Transverse colon (tissue), 4 donors: ENCODE data around the gene PRSS57. TPM values are rescaled to one million over a fixed set of nuclear protein-coding genes. Genes with fewer than 3 reads are reported as not detected.

Experiments
- DNase-seq: peaks from one replicate; pipeline ENCODE4 v3.0.0-alpha.2; 2019
- H3K27ac ChIP-seq, 4 donors: fragments of 200-600 bp; sonication (generic); 2 replicates each; pipeline ENCODE4 v1.5.1; 2016 to 2018; ENCODE audit warnings: inconsistent platforms in 4 of 4
- H3K27me3 ChIP-seq: fragments of 200-600 bp; sonication (generic); 2 replicates; pipeline ENCODE4 v1.5.1; 2017; ENCODE audit warnings: inconsistent platforms
- H3K36me3 ChIP-seq, 4 donors: fragments of 200-600 bp; sonication (generic); 2 replicates each; pipeline ENCODE4 v1.5.1; 2017 to 2019; ENCODE audit warnings: inconsistent platforms in 4 of 4
- H3K4me1 ChIP-seq, 4 donors: fragments of 200-600 bp; sonication (generic); 2 replicates each; pipeline ENCODE4 v1.5.1; 2017 to 2020; ENCODE audit warnings: inconsistent platforms in 4 of 4
- H3K4me3 ChIP-seq, 4 donors: fragments of 200-600 bp; sonication (generic); 1 replicate in 1 of 4; 2 replicates in 3 of 4; pipeline versions ENCODE4 v1.5.1 to v1.6.1; 2017 to 2019; ENCODE audit warnings: inconsistent platforms in 4 of 4
- H3K9me3 ChIP-seq, 2 donors: fragments of 200-600 bp; sonication (generic); 2 replicates each; pipeline ENCODE4 v1.5.1; 2017 to 2019; ENCODE audit warnings: inconsistent platforms in 2 of 2
- CTCF ChIP-seq, 5 experiments: fragments of 200-600 bp in 3 of 5; fragments of 450-650 bp in 2 of 5; sonication (generic) in 3 of 5; IDR thresholded peaks; 1 replicate in 2 of 5; 2 replicates in 3 of 5; pipeline ENCODE4 v1.5.1; 2016 to 2017; ENCODE audit warnings: antibody characterized with exemption in 5 of 5, inconsistent platforms in 3 of 5, mild to moderate bottlenecking in 2 of 5, moderate library complexity in 1 of 5
- EP300 ChIP-seq: sonication (generic); formaldehyde crosslinking; IDR thresholded peaks from one replicate; pipeline ENCODE4 v1.6.1; 2017; ENCODE audit warnings: antibody characterized with exemption, low read depth
- POLR2A ChIP-seq: fragments of 450-650 bp; IDR thresholded peaks from one replicate; pipeline ENCODE4 v1.6.1; 2016; ENCODE audit warnings: antibody characterized with exemption, mild to moderate bottlenecking, moderate library complexity
- POLR2AphosphoS5 ChIP-seq, 3 donors: sonication (generic); formaldehyde crosslinking; IDR thresholded peaks; one replicate each; pipeline ENCODE4 v1.6.1; 2016; ENCODE audit warnings: antibody characterized with exemption in 3 of 3
- WGBS, 2 donors: methylation state at CpG; one replicate each; pipeline ENCODE4 v1.1.5; 2018; ENCODE audit warnings: low coverage in 1 of 2; 5-methylcytosine and 5-hydroxymethylcytosine counted together
- in situ Hi-C, 4 donors: fragments of 200-750 bp; cut with MboI; loops; one replicate each; pipeline versions ENCODE4 v1.15.0 to v1.15.1; 2017; ENCODE audit warnings: low sequenced_read_pairs in 3 of 4, low pct_ligation_motif_present in 1 of 4, low pct_unique_long_range_greater_than_20kb in 1 of 4
- intact Hi-C: fragments of 100-400 bp; cut with DNase I; formaldehyde crosslinking; loops from one replicate; pipeline ENCODE4 v1.15.1; 2023; ENCODE audit warnings: low total_unique reads
- total RNA-seq, 4 donors: library from RNA; depleted of rRNA; stranded (reverse); fragments of >200 nt; gene quantifications; one replicate each; pipeline ENCODE4 v1.1.0, GENCODE V29; 2016

PRSS57 gene
- total RNA-seq, 4 donors from 2014 or later, result not detected

- H3K36me3 ChIP-seq, result no peaks in the 10 kb centered on the region
- DNase-seq, result no peak
- peaks cover 0 to 5% of the 10 kb centered on the region in 2 donors for H3K9me3 ChIP-seq
- intact Hi-C loops (no loop called here), in situ Hi-C loops (no loop called here)
- TF ChIP-seq POLR2AphosphoS5 (IDR thresholded peaks at IDR 0.05) (no peak), POLR2A (no peak), EP300 (no peak), CTCF (IDR thresholded peaks at IDR 0.05) (no peak)
- peaks cover 52% of the 10 kb centered on the region for H3K27me3 ChIP-seq
- H3K27ac ChIP-seq, result peak overlapping the region; percentile 0 to 57 (median 11)
- no peak overlapping the region for H3K4me3 ChIP-seq
- H3K4me1 ChIP-seq, result peaks cover 0 to 16% (median 10%) of the 10 kb centered on the region in 4 donors
- 31% methylated on average over 60 of the region's 79 CpGs; no CpG with 5 or more reads in 1 of the 2 donors for WGBS, 2 donors
Measured at GRCh38 chr19:719636-720344, 24.5 kb upstream of the PRSS57 start.

GRCh38 chr19:718991-719512, 23.8 kb upstream of the PRSS57 start:
- in situ Hi-C loops, result no loop called here
- Histone ChIP-seq H3K36me3 (no peaks in the 10 kb centered on the region), H3K4me3 (no peak overlapping the region), H3K27me3 (peaks cover 52% of the 10 kb centered on the region), H3K27ac (peak overlapping the region in 3 of 4 donors; percentile 2 to 57 (median 20)), H3K9me3 (peaks cover 0 to 5% of the 10 kb centered on the region in 2 donors), H3K4me1 (peaks cover 0 to 16% (median 10%) of the 10 kb centered on the region in 4 donors)
- no peak for DNase-seq
- 47% methylated on average over 10 of the region's 54 CpGs; no CpG with 5 or more reads in 1 of the 2 donors for WGBS, 2 donors
- intact Hi-C loops, result no loop called here
- TF ChIP-seq POLR2AphosphoS5 (IDR thresholded peaks at IDR 0.05) (no peak), EP300 (no peak), POLR2A (no peak), CTCF (IDR thresholded peaks at IDR 0.05) (no peak)

- Histone ChIP-seq H3K27me3 (peaks cover 52% of the 10 kb centered on the region), H3K4me1 (peaks cover 0 to 16% (median 10%) of the 10 kb centered on the region in 4 donors), H3K9me3 (peaks cover 0 to 5% of the 10 kb centered on the region in 2 donors), H3K4me3 (no peak overlapping the region), H3K36me3 (no peaks in the 10 kb centered on the region), H3K27ac (peak overlapping the region in 3 of 4 donors; percentile 2 to 57 (median 20))
- no peak for DNase-seq
- TF ChIP-seq POLR2AphosphoS5 (IDR thresholded peaks at IDR 0.05) (no peak), EP300 (no peak), CTCF (IDR thresholded peaks at IDR 0.05) (no peak), POLR2A (no peak)
- in situ Hi-C loops (no loop called here), intact Hi-C loops (no loop called here)
- WGBS, 2 donors, result 57% methylated on average over 23 of the region's 23 CpGs; no CpG with 5 or more reads in 1 of the 2 donors
Measured at GRCh38 chr19:718251-718951, 23.1 kb upstream of the PRSS57 start.

GRCh38 chr19:715347-715746, 20.1 kb upstream of the PRSS57 start:
- TF ChIP-seq POLR2AphosphoS5 (IDR thresholded peaks at IDR 0.05) (no peak), EP300 (no peak), POLR2A (no peak), CTCF (IDR thresholded peaks at IDR 0.05) (no peak)
- DNase-seq, result no peak
- 86 to 89% methylated on average over 3 of the region's 3 CpGs for WGBS, 2 donors
- intact Hi-C loops, result no loop called here
- Histone ChIP-seq H3K4me1 (peaks cover 0 to 15% (median 11%) of the 10 kb centered on the region in 4 donors), H3K9me3 (peaks cover 0 to 5% of the 10 kb centered on the region in 2 donors), H3K36me3 (no peaks in the 10 kb centered on the region), H3K27ac (no peak overlapping the region), H3K27me3 (peaks cover 55% of the 10 kb centered on the region), H3K4me3 (no peak overlapping the region)
- in situ Hi-C loops, result no loop called here
